ENCODE data around the gene CFAP119.
"Not testable (repeated sequence)": the region's sequence is repeated elsewhere in the genome, so short reads cannot be mapped to it uniquely, and the experiment has no call there.

CFAP119 gene

GRCh38 chr16:30761928-30762902 lies at the start of gene CFAP119, which contains the start of gene RNF40:
TSS of gene CFAP119 (minus strand) at chr16:30762062. CDS start at chr16:30761748, 314 bp downstream.
TSS of gene RNF40 (plus strand) at chr16:30762322. CDS start at chr16:30762546, 224 bp downstream.
- DNase-seq (ENCODE audit: low spot score): peak; percentile 94

GRCh38 chr16:30809675-30810074 lies 47.8 kb upstream of the CFAP119 start:
- not testable (repeated sequence) for DNase-seq (ENCODE audit: low spot score)

GRCh38 chr16:30808890-30809426 lies 47.1 kb upstream of the CFAP119 start:
- DNase-seq (ENCODE audit: low spot score): not testable (repeated sequence)

DNA sequence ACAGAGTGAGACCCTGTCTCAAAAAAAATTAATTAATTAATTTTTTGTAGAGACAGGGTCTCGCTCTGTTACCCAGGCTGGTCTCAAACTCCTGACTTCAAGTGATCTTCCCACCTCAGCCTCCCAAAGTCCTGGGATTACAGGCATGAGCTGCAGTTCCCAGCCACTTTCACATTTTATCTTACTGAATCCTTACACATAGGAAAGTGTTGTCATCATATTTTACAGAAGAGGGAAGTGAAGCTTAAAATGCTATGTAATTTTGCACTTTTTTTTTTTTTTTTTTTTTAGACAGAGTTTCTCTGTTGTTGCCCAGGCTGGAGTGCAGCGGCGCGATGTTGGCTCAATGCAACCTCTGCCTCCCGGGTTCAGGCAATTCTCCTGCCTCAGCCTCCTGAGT lies 46.3 kb upstream of the CFAP119 start:
- no peak for DNase-seq (ENCODE audit: low spot score)

GRCh38 chr16:30805370-30806169 lies 43.7 kb upstream of the CFAP119 start:
- no peak for DNase-seq (ENCODE audit: low spot score)

- no peak for DNase-seq (ENCODE audit: low spot score)
Measured at GRCh38 chr16:30805056-30805369, 43.2 kb upstream of the CFAP119 start.

- DNase-seq (ENCODE audit: low spot score): no peak
Measured at GRCh38 chr16:30802936-30803335, 41.1 kb upstream of the CFAP119 start.

- DNase-seq (ENCODE audit: low spot score): no peak
Measured at GRCh38 chr16:30797670-30798309, 35.9 kb upstream of the CFAP119 start.

DNA sequence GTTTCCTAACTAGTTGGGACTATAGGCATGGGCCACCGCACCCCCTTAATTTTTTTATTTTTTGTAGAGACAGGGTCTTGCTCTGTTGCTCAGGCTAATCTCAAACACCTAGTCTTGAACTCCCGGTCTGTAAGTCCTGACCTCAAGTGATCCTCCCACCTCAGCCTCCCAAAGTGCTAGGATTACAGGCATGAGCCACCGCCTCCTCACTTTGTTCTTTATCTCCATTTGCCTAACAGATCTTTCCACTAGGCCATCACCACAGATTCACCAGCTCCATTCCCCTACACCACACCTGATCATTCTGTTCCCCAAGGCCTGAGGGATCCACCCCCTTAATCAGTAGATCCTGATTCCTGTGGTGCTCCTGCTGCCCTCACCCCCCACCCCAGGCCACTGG lies 32.8 kb upstream of the CFAP119 start:
- no peak for DNase-seq (ENCODE audit: low spot score)

DNA sequence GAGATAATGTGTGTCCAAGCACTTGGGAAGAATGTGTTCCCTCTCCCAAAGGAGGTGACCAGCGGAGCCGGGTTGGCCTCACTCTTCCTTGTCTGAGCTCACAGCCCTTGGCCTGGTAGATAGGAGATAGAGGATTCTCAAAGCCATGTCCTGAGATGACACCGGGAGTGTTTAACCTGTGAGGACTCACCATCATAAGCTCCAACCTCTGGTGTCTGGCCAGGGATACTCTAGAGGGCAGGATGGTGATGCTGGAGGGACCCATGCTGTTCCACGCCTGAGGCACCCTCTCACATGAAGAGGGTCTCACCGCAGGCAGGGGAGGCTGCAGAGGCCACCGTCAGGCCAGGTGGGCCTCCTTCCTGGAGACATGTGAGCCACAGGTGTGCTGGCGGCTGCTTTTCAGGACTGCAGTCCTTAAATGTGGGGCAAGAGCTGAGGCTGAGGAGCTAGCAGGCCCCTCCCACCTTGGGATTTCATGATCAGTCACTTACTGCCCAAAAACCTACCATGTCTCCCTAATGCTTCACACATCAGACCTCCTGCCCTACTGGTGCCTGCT lies 31.7 kb upstream of the CFAP119 start:
- DNase-seq (ENCODE audit: low spot score): no peak

DNA sequence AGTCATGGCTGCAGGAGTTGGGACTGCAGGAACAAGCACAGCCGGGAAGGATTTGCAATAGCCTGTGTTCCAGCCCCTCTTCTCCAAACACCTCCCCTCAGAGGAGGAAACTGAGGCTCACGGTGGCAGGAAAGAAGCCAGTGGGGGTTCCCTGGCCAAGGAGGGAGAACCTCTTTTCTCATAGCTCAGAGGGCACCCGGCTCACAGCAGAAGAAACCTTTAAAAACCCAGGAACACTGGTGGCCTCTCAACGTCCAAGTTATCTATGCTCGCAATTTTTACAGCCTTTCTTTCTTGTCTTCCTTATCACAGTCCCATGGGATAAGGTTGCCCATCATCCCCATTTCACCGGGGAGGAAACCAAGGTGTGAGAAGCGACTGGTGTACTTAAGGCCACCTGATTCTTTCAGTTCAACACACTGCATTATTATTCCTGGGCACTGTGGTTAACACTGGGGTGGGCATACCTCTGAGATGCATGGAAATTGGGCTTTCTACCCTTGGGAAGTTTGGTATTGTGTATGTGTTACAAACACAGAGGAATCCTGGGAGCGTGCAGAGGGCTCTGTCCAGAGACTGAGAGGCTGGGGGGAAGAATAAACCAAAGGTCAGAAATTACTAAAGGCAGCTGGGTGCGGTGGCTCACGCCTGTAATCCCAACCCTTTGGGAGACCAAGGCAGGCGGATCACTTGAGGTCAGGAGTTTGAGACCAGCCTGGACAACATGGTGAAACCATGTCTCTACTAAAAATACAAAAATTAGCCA lies 25.9 kb upstream of the CFAP119 start:
- no peak for DNase-seq (ENCODE audit: low spot score)

DNA sequence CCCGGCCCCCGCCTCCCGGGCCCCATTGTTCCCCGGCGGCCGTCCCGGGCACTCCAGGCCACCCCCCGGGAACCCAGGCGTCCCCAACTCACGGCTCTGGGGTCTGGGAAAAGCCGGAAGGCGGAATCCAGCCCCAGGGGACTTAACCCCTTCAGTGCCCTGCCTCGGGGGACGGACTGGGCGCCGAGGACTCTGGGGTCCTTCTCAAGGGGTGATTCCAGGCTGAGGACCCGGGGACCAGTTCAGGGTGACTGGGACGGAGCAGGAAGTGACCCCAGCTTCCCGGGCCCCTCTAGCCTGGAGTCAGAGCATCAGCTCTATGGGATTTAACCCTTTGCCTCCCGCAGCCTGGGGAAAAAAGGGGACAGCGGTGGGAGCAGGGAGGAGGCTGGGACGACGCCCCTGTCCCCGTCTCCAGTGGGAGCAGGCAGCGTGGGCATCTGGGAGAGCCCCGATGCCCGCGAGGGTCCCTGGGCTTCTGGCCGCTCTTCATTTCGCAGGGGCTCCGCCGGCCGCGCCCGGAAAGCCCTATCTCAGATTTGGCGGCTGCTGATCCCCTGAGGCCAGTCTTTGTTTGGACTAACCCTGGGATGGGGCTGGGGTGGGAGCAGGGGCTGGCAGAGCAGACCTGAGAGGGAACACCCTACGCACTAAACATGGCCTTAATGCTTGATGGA lies 25.2 kb upstream of the CFAP119 start, which contains the start of gene ZNF629:
ZNF629 (minus strand) TSS at position 270 of the 677 bp plus-strand sequence. CDS start 2,723 bp downstream, outside the sequence.
- no peak for DNase-seq (ENCODE audit: low spot score)

DNA sequence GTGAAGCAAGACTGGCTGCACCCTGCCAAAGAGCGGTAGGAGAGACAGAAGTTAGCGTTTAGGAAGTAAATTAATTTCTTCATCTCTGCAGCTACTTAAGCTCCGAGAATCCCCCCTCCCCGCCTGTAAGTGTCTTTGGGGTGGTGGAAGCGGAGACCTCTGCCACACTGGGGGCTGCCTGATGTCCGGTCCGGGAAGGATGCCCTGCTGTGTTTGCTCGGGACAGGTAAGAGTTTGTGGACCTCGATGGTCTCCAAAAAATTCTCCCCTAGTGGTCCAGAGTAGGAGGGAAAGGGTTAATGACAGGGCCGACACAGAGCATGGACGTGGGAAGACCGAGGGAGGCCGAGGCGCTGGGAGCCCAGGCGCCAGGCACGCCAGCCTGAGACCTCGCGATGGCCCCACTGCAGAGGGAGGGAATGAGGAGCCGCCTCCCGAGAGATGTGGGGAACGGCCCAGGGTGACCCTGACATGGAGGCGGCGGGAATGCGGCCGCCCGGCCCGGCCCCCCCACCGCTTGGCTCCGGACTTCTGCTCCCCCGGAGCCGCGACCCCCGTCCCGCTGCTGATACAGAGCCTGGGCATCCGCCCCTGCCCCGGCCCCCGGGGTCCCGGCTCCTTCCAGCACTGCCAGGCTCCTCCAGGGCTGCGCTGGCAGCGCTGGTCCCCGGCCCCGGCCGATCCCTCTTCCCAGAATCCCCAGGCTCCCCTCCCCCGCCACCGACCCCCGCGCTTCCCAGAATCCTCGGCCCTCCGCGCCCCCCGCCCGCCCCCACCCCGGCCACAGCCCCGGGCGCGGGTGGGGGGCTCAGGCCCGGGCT lies 24.5 kb upstream of the CFAP119 start:
- no peak for DNase-seq (ENCODE audit: low spot score)

GRCh38 chr16:30785126-30786106 lies 23.6 kb upstream of the CFAP119 start:
- DNase-seq (ENCODE audit: low spot score): no peak

DNA sequence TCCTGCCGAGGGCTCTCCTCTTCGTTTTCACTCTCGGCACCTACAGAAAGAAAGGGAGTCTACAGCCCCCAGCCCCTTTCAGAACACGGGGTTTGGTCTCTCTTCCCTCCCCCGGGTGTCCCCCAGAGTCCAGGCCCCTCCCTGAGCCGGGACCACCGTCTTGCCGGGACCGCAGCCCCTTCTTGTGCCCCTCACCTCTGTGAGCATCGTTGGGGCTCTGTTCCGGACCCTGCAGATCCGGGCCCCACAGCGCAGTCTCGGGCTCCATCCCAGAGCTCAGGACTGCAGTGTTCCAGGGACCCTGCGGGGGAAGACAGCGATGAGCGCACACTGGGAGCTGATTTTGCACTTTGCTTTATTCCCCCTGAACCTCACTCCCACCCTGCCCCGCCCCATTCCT lies 22.4 kb upstream of the CFAP119 start:
- DNase-seq (ENCODE audit: low spot score): no peak

DNA sequence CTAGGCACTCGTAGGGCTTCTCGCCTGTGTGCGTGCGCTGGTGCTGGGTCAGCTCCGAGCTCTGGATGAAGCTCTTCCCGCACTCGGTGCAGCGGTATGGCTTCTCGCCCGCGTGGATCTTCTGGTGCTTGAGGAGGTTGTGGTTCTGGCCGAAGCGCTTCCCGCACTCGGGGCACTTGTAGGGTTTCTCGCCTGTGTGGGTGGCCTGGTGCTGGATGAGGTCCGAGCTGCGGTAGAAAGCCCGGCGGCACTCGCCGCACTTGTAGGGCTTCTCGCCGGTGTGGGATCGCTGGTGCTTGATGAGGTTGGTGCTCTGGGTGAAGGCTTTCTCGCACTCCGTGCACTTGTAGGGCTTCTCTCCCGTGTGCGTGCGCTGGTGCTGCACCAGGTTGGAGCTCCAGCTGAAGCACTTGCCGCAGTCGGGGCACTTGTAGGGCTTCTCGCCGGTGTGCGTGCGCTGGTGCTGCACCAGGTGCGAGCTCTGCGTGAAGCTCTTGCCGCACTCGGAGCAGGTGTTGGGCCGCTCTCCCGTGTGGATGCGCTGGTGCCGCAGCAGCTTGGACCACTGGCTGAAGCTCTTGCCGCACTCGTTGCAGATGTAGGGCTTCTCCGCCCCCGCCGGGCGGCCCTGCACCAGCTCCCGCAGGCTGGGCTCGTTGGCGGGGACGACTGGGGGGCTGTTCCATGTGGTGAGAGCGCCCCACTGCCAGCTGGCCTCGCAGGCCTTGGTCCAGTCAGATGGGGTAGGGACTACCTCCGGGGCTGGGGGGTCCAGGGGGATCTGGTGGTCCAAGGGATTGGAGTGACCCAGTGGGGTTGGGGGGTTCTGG lies 21.6 kb upstream of the CFAP119 start:
- no peak for DNase-seq (ENCODE audit: low spot score)
